Stimulated activated naive CD4-positive, alpha-beta T cell (primary cell): ENCODE results near the gene ZMYND8.
"Not testable (repeated sequence)": the region's sequence is repeated elsewhere in the genome, so short reads cannot be mapped to it uniquely, and the experiment has no call there.

Source experiments
- DNase-seq, 6 experiments: peaks; one replicate each; lab custom pipeline; 2025; lab: John Stamatoyannopoulos, UW

Gene ZMYND8

DNA sequence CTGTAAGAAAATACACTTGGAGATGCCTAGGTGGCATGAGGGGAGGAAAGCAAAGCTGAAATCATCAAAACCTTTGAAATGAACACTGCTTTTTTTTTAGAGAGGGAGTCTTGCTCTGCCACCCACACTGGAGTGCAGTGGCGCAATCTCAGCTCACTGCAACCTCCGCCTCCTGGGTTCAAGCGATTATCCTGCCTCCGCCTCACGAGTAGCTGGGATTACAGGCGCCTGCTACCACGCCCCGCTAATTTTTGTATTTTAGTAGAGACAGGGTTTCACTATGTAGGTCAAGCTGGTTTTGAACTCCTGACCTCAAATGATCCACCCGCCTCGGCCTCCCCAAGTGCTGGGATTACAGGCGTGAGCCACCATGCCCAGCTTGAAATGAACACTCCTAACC lies 111.3 kb downstream of the ZMYND8 start:
- DNase-seq = not testable (repeated sequence)

DNA sequence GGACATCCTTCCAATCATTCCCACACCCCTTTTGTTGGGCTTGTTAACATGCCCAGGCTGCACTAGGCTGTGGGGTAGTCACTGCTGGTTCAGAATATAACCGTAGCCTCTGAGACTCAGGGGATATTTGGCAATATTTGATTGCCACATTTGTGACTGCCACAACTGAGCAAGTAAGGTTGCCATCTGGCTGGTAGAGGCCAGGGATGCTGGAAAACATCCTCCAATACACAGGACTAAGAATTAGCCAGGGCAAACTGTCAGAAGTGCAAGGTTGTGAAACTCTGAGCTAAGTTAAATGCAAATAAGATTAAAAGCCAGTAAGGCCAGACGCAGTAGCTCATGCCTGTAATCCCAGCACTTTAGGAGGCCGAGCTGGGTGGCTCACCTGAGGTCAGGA lies 112.0 kb downstream of the ZMYND8 start:
- no peak for DNase-seq

DNA sequence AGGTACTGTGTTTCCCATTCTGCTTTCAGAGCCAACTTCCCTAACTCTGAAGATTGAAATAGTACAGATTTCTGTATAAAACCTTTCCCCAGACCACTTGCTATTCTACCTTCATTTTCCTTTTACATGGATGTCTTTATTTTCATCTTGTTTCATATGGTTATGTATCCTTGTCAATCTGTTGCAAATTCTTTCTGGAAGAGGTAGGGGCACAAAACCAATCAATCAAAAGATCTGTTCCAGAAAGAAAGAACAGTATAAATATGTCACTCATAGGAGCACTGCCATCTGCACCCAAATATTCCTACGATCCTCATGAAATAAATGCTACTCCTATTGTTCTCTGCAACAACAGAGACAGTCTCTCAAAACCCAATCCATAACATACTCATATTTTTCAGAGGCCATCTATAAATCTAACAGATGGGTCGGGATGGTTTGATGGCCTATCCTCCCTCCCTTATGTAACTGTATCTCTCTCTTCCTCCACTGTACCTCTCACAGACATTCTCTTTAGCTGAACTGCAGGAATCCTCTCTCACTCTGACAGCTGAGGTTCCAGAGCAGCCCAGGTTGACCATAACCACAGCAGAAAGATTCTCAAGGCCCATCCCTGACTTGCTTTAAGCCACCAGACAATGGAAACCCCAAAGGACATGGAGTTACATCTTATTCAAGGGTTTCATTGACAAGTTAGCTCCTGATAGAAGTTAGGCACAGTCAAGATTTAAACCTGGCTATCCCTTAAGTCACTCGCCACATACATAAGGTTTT lies 112.8 kb downstream of the ZMYND8 start:
- DNase-seq = no peak

DNA sequence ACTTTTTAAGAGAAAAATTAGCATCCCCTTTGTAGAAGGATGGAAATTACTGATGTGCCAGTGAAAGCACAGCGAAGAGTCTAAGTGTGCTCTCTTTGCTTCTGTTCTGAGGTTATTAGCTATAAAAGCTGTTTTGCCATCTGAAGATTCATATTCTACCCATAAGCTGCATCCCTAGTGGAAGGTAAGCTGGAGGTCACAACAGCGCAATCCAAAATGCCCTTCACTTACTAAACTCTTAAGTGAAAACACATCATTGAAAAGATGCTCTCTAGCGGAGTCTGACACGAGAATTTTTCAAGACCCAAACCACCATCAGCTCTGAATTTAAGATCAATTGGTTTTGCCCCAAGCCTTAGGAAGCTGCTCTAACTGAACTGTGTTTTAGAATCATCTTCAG lies 113.5 kb downstream of the ZMYND8 start:
- DNase-seq = no peak

DNA sequence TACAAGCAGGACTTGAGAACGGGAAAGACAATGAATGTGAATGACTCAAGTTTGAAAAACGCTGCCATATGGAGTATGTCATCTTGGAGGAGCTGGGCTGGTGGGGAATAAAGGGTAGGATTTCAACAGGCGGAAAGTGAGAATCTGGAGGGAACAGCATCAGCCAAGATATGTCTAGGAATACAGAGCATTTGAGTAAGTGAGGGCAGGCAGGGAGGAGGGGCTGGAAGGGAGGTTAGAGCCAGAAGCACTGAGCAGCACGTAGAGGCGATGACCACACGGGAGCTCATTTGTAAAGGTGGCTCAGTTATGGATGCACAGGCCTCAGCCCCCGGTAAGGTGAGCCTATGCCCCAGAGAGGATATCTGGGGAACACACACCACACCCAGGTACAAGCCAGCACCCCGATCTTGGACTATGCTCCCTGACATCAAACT lies 115.1 kb downstream of the ZMYND8 start:
- no peak for DNase-seq

DNA sequence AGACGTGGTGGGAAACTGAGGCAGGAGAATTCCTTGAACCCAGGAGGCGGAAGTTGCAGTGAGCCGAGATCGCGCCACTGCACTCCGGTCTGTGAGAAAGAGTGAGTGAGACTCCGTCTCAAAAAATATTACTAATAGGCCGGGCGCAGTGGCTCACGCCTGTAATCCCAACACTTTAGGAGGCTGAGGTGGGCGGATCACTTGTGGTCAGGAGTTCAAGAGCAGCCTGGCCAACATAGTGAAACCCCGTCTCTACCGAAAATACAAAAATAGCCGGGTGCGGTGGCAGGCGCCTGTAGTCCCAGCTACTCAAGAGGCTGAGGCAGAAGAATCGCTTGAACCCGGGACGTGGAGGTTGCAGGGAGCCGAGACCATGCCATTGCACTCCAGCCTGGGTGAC lies 116.4 kb downstream of the ZMYND8 start:
- DNase-seq = not testable (repeated sequence)

DNA sequence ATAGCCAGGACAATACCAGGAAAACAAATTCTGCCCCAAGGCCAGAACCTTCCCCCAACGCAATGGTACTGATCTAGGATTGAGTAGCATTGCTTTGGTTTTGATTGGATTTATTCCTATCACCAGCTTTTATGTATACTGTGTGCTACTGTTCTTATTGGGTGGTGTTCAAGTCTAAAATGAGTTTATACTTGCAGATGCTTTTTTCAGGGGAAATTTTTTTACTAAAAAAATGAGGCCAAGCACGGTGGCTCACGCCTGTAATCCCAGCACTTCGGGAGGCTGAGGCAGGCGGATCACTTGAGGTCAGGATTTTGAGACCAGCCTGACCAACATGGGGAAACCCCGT lies 116.8 kb downstream of the ZMYND8 start:
- no peak for DNase-seq

DNA sequence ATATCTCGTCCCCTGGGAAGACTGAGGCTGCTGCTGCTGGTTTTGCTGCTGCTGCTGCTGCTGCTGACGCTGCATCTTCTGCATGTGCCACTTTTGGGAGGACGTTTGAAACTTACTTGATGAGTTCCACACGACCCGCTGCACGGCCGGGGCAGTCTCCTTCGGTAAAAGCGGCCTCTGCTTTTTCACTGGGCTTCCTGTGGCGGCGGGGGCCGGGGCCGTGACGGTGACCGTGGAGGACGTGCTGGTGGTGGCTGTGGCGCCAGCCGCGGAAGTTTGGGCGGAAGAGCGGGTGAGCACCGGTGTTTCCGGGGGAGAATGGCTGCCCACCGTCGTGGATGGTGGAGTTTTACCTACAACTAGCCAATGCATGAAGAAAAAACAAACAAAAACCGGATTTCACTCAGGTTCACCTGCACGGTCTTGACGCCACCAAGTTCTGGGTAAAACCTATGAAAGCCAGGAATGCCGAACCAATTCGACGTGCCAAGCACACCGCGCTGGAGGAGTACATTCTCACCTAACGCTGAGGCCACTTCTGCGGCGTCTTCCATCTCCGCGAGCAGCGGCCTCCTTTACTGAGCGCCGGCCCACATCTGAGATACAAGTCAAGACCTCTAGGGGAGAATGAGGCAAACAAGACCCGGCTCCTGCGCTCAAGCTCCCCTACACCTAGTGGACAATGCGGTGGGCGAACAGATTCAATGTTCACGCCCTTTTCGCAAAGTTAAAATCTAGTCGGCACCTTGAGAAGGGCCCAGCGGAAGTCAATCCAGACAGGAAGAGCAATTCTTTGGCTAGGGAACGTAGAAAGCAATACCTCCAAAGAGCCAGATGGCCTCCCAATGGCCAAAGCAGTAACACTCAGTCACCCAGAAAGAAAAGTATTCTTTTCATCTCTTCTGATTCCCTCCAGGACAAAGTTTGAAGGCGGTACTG lies 117.5 kb downstream of the ZMYND8 start:
- DNase-seq = no peak

DNA sequence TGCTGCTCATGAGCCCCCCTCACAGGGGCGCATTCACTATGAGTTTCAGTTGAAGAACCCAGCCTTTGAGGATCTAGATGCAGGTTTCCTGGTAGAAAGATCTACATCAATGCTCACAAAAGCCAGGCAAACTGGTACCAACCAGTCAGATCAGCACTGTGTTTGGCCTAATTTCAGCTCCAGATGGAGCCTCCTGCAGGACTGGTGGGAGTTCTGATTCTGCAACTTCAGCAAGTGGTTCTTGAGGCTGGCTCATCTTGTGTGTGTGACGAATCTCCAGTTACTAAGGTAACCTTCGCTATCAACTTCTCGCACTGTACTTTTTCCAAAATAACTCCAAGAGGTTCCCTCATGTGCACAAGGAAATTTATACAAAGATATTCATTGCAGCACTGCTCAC lies 118.8 kb downstream of the ZMYND8 start:
- no peak for DNase-seq

DNA sequence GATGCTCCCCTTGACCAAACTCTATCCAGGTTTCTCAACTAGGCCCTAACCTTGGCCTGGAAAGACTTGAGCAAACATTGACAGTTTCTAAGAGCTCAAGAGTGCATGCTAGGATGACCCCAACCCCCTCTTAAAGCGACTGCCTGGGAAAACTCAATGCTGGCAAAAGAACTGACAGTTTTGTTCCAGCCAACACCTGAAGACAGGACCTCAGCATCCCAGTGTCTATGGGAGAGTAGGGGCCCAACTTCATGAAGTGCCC lies 119.9 kb downstream of the ZMYND8 start:
- DNase-seq = no peak

DNA sequence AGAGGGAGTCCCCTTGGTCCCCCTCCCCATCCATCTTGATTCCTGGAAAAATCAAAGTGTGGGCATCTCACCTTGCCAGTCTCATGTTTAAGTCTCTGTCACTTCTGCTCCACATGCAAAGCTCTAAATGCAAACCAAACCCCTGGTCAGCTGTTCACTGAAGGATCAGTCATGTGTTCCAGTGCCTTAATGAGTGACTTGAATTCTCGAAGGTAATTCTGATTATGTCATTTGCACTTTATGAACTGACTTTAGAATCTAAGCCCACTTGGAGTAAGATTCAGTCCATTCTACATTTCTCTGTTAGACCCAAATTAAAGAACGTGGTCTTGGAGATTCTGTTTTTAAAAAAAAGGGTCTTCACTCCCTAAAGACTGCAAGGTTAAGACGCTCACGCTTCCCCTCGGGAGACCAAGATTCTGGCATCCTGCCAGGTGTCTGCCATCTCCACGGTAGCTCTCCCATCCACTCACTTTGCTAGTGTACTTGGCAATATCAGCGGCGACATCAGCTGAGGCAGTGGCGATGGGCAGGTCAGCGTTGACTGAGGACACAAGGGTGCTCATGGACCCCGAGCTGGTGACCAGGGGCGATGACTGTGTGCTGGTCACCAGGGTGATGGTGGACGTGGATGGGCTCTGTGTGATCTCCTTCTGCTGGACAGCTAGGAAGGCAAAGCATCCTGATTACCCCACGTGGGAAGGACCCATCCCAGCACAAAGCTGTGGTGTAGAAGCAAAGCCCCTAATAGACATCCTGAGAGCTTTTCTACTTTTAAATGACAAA lies 120.5 kb downstream of the ZMYND8 start:
- DNase-seq = no peak

DNA sequence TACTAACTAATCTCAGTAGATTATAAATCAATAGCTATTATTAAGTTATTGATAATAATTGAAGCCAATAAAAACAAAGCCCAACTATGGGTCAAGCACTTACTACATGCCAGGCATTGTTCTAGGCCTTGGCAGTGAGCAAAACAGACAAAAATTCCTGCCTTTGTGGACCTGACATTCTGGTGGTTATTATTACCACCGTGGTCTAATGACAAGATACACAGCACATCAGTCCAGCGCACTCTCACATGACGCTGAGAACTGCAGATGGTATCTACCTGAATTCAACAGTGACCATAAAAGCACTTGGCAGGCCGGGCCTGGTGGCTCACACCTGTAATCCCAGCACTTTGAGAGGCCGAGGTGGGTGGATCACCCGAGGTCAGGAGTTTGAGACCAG lies 121.4 kb downstream of the ZMYND8 start:
- DNase-seq = no peak

DNA sequence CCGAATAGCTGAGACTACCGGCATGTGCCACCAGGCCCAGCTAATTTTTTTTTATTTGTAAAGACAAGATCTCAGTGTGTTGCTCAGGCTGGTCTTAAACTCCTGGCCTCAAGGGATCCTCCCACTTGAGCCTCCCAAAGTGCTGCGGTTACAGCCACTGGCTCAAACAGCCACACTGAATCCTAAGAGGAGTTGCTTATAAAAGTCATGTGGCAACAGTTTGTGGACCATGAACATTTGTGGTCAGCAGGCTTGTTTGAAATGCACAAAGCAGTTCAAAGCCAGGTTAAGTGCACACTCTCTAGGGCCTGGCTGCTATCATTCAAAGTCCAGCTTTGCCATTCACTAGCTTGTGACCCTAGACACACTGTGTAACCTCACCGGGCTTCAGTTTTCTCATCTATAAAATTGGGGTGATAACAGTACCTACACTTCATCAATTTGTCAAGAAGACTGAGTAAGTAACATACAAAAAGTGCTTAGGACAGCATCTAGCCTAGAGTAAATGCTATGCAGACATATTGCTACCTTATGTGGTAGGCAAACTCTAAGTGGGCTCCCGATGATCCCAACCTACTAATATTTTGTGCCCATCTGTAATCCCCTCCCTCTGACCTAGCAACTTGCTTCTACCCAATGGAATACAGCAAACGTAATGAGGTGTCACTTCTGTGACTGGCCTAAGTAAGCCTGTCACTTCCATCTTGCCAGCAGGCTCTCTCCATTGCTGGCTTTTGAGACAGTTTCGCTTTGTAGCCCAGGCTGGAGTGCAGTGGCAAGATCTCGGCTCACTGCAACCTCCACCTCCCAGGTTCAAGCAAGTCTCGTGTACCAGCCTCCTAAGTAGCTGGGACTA lies 122.9 kb downstream of the ZMYND8 start:
- DNase-seq = no peak

DNA sequence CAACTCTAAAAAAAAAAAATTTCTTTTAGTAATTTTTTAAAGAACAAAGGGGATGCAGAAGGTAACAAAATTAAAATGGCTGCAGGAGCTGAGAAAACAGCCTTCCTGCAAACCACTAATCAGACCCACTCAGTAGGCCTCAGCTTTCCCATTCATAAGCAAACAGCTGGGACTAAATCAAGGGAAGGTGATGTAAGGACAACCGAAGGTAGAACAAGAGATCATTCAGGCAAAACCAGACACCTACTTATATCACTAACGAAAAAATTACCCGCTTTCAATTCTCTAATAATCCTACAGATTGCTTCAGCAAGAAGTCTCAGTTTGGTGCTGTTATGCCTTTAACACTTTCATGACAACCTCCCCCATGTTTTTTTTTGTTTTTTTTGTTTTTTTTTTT lies 124.0 kb downstream of the ZMYND8 start:
- DNase-seq = no peak

DNA sequence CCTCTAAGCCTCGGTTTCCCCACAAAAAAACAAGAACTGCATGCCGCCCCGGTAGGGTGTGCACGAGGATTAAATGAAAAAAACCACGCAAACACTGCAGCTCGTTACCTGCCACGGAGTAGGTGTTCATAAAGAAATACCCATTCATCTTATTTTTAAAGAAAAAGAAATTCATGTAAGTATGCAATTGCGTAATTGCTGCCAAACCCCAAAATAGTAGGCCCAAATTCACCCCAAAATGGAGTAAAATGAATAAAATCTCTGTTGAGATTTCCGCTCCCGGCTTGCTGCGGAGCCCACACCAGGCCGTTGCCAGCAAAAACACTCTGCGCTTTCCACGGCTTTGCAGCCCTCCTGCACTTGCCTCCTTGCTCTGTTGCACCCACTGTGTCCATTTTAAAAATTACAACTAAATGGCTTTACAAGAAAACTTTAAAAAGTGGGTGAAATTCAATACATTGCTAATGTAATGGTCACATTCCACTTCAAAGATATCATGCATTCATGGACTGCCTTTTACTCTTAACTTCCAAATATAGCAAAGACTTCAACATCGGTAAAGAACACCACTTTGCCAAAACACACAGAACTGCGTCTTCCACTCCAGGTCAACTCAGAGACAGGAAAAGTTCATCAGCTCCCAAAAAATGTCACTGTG lies 125.0 kb downstream of the ZMYND8 start:
- DNase-seq = no peak

DNA sequence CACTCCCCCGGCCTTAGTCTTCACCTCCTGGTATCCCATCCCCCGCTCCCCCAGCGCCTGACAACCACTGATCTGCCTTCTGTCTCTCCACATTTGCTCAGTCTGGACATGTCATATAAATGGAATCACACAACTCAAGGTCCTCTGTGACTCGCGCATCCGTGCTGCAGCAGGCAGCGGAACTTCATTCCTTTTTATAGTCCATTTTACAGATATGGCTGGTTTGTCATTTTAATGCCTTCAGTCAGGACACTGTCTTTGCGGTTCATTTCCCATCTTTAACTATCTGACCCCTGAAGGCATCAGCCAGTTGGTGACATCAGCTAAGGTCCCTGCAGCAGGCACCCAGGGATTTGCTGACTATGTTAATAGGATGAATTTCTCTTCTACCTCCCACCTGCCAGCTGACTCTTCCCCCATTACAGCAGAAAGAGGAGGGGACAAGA lies 125.7 kb downstream of the ZMYND8 start:
- no peak for DNase-seq

DNA sequence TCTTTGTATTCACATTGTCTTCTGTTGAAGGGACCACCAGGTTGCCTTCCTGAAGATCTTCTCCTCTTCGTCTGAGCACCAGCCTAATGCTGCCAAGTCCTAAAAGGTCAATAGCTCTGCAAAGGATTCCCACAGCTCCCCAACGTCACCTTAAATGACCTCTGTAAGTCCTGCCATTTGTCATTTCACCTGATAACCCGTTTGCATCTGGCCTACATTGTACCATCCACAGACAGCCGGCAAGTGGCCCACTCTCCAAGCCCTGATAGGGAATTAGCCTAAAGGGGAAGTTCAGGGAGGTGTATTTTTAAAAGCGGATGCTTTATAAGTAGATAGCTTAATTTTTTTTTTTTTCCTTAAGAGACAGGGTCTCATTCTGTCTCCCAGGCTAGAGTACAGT lies 127.8 kb downstream of the ZMYND8 start:
- no peak for DNase-seq

DNA sequence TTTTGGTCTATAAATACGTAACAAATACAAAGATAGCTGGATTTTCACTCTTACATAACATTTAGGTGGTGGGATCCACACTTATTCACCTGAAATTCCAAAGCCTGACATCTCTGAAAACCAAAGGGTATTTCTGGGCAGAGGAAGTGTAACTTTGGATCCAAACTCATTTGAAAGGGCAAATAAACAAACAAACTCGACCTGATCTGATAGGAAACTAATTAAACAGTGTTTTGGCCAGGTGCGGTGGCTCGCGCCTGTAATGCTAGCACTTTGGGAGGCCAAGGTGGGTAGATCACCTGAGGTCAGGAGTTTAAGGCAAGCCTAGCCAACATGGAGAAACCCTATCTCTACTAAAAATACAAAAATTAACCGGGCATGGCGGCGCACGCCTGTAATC lies 128.9 kb downstream of the ZMYND8 start:
- no peak for DNase-seq

DNA sequence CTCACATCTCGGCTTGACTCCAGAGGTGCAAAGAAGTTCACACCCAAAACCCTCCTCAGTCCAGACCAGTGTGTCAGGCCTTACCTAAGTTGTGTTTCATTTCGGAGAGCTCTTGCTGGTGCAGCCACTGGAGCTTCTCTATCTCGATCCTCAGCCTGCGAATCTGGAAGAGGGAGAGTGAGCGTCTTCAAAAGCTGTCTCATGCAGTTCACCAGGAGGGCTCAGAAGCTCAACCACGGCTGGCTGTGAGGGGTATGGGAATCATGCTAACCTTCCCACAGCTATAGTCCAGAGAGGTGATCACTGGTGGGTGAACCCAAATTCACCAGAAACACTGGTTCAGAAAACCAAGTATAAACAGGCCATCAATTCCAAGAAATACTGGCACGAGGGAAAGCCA lies 129.4 kb downstream of the ZMYND8 start:
- DNase-seq = no peak

DNA sequence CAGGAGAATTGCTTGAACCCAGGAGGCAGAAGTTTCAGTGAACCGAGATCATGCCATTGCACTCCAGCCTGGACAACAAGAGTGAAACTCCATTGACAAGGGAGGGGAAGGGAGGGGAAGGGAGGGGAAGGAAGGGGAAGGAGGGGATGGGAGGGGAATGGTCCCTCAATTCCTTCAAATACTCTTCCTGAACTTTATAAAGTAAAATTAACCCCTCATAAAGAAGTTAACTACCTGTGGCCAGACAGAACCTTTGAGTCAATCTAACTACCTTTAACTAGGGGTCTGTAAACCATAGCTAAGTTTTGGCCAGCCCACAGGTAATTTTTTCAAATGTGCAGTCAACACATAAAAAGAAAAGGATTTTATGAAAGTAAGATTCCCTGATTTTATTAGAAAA lies 131.0 kb downstream of the ZMYND8 start:
- DNase-seq = no peak

DNA sequence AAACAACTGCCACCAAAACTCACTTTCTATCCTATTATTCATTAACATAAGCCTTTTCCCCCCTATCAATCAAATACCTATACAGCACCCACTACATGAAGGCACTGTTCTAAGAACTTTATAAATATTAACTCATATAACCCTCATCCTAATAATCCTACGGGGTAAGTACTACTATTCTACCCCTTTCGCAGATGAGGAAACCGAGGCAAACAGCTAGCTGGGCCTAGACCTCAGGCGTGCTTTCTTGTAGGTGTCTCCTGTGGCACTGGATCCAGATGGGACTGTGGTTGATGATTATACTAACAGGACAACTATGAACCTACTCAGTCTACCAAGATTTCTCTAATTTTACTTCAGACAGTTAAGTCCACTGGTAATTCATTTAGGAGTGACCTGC lies 131.6 kb downstream of the ZMYND8 start:
- no peak for DNase-seq
